Stimulated activated memory B cell treated with anti-CD40 and anti-IgM and Interleukin-4, amounts not matched to agents 10 μg/mL and 1 μg/mL and 100 μg/mL, for 72 hours (primary cell): ENCODE measurements around the gene MISP.
A peak's percentile ranks its signal among the peaks of the same experiment; 100 is the strongest.

ENCODE experiments used
- ATAC-seq: fragments of 150-1000 bp; cut with Tn5 transposase; 2 replicates; pipeline ENCODE4 v1.10.0; 2021
- H3K27ac Mint-ChIP-seq: one replicate; pipeline ENCODE4 v1.8.0; 2022; ENCODE audit warnings: mild to moderate bottlenecking, mixed read lengths
- H3K27me3 Mint-ChIP-seq: one replicate; pipeline ENCODE4 v1.8.0; 2022; ENCODE audit warnings: mixed read lengths
- H3K36me3 Mint-ChIP-seq: one replicate; pipeline ENCODE4 v1.8.0; 2022; ENCODE audit warnings: mixed read lengths
- H3K4me1 Mint-ChIP-seq: one replicate; pipeline ENCODE4 v1.8.0; 2022; ENCODE audit warnings: mixed read lengths
- H3K4me3 Mint-ChIP-seq: one replicate; pipeline ENCODE4 v1.8.0; 2022; ENCODE audit warnings: mild to moderate bottlenecking, moderate library complexity, mixed read lengths
- H3K9me3 Mint-ChIP-seq: one replicate; pipeline ENCODE4 v1.8.0; 2022; ENCODE audit warnings: mixed read lengths

The MISP gene

DNA sequence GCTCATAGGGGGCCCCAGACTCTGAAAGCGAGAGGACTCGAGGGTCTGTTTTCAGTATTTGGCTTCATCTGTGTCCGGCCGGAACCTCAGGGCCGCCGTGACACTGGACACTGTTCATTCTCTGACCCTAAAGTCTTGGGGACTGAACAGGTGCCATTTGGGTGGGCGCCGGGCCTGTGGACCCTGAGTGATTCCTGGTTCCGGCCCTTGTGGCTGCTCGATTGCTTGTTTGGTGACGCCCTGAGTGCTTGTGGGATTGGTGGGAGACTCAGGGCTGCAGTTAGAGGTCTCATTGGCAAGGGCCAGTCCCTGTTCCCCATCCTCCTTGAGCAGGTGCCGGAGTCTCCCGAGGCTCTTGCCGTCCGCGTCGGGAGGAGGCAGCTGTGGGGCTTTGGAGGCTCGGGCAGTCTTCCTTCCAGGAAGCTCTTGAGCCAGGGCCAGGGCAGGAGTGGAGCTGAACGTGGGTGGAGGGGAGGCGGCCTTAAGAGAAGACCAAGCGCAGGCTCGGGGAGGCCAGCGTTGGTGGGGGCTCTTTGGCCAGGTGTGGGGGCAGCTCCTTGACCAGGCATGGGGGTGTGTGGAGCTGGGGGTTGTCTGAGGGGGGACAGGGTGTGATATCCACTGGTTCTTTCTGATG lies 51.1 kb downstream of the MISP start:
- H3K9me3 Mint-ChIP-seq = no peaks in the 10 kb centered on the region
- H3K27ac Mint-ChIP-seq = peak overlapping the region; percentile 90
- peak overlapping the region; percentile 15 for H3K4me3 Mint-ChIP-seq
- H3K27me3 Mint-ChIP-seq = no peaks in the 10 kb centered on the region
- peaks cover 53% of the 10 kb centered on the region for H3K36me3 Mint-ChIP-seq
- ATAC-seq = no peak
- H3K4me1 Mint-ChIP-seq = peaks cover 48% of the 10 kb centered on the region

DNA sequence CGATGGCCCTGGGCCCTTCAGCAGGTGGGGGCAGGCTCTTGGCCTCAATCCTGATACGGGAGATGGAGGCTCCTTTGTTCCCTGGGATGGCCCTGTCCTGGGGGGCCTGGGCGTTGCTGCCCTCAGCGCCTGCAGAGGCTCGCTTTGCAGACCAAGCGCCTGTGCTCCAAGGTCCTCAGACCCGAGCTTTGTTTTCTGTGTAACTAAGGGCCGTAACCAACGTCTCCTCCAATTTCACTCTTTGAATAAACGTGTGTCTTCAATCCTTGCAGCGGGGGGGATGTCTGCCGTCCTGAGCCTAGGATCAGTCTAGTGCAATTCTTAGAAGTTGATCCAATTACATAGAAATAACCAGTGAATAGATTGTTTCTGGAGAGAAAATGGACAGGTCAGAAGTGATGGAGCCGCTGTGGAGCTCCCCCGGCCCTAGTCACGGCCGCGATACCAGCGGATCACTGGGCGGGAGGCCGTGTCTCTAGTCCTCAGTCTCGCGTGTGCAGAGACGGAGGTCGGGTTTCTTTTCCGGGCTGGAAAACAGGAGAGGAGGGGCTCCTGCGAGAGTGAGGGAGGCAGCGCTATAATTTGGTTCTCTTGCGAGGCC lies 51.7 kb downstream of the MISP start:
- Mint-ChIP-seq H3K4me1 (peaks cover 54% of the 10 kb centered on the region), H3K9me3 (no peaks in the 10 kb centered on the region), H3K36me3 (peaks cover 59% of the 10 kb centered on the region), H3K27me3 (no peaks in the 10 kb centered on the region), H3K4me3 (no peak overlapping the region), H3K27ac (no peak overlapping the region)
- no peak for ATAC-seq

DNA sequence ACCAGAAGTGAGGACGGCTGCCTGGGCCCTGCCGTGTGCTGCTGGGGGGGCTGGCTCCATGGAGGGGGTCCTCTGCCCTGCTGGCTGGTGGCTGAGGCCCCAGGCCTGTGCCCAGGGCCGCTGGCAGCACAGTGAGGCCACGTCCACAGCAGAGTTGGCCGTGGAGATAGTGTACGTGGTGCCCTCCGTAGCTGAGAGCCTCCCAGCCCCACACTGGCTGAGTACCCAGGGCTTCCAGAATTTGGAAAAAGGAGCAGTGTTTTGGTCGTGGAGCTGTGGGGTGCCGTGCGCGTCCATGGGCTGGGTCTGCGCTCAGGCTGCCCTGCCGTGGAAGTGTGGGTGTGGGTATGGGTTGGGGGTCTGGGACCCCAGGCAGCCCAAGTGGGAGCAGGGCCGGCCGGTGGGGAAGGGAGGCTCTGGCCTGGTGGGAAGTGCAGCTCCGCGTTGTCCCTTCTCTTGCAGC lies 52.2 kb downstream of the MISP start:
- Mint-ChIP-seq H3K27ac (no peak overlapping the region), H3K27me3 (no peaks in the 10 kb centered on the region), H3K36me3 (peaks cover 64% of the 10 kb centered on the region), H3K9me3 (no peaks in the 10 kb centered on the region), H3K4me3 (no peak overlapping the region), H3K4me1 (peaks cover 57% of the 10 kb centered on the region)
- ATAC-seq = no peak

DNA sequence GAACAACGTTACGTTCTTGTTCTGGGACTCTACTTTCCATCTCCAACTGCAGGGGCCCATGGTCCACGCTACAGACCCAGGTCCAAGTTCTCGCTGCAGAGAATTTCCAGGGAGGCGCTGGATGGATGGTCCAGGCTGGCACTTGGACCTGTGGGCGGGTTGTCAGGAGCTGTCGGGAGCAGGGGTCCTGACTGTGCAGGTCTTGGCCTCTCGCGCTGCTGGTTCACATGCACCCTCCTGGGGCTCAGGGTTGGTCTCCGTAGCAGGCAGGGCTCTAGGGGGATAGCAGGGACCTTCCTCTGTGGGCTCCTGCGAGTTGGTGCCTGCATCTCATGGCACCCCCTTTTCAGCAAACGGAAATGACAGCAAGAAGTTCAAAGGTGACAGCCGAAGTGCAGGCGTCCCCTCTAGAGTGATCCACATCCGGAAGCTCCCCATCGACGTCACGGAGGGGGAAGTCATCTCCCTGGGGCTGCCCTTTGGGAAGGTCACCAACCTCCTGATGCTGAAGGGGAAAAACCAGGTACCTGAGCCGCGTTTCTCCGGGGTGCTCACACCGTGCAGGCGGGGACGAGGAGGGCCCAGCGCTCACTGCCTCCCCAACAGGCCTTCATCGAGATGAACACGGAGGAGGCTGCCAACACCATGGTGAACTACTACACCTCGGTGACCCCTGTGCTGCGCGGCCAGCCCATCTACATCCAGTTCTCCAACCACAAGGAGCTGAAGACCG lies 52.9 kb downstream of the MISP start:
- Mint-ChIP-seq H3K27me3 (no peaks in the 10 kb centered on the region), H3K27ac (no peak overlapping the region), H3K36me3 (peaks cover 65% of the 10 kb centered on the region), H3K4me3 (no peak overlapping the region), H3K9me3 (no peaks in the 10 kb centered on the region), H3K4me1 (peaks cover 55% of the 10 kb centered on the region)
- ATAC-seq = no peak

DNA sequence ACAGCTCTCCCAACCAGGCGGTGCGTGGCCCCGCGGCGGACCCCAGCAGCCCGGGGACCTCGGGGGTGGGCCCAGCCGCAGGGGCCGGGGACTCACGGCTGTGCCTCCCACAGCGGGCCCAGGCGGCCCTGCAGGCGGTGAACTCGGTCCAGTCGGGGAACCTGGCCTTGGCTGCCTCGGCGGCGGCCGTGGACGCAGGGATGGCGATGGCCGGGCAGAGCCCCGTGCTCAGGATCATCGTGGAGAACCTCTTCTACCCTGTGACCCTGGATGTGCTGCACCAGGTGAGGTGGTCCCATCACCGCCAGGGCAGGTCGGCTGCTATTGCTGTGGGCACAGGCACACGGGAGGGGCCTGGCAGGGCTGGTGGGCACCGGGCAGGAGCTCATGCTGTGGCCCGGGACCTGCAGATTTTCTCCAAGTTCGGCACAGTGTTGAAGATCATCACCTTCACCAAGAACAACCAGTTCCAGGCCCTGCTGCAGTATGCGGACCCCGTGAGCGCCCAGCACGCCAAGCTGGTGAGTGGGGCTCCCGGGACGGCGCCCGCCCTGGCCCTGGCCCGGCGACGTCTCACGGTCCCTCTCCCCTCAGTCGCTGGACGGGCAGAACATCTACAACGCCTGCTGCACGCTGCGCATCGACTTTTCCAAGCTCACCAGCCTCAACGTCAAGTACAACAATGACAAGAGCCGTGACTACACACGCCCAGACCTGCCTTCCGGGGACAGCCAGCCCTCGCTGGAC lies 53.7 kb downstream of the MISP start:
- no peak overlapping the region for H3K27ac Mint-ChIP-seq
- no peak for ATAC-seq
- peaks cover 59% of the 10 kb centered on the region for H3K36me3 Mint-ChIP-seq
- H3K27me3 Mint-ChIP-seq = no peaks in the 10 kb centered on the region
- peaks cover 48% of the 10 kb centered on the region for H3K4me1 Mint-ChIP-seq
- no peaks in the 10 kb centered on the region for H3K9me3 Mint-ChIP-seq
- H3K4me3 Mint-ChIP-seq = no peak overlapping the region

DNA sequence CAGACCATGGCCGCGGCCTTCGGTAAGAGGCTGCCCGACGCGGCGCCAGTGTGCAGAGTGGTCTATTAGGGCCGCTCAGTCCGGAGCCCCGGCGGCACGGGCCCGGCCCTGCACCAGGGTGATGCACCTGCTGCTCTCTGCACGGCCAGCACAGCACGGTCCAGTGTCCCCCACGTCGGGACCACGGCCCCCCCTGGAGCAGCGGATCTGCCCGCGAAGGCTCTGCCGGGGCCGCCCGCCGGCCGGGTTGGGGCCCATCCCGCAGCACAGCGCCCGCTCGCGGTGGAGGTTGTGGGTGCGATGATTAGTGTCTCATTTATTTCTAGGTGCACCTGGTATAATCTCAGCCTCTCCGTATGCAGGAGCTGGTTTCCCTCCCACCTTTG lies 54.2 kb downstream of the MISP start:
- Mint-ChIP-seq H3K27ac (no peak overlapping the region), H3K27me3 (no peaks in the 10 kb centered on the region), H3K36me3 (peaks cover 59% of the 10 kb centered on the region), H3K4me1 (peaks cover 42% of the 10 kb centered on the region), H3K4me3 (no peak overlapping the region), H3K9me3 (no peaks in the 10 kb centered on the region)
- peak; percentile 22 for ATAC-seq

DNA sequence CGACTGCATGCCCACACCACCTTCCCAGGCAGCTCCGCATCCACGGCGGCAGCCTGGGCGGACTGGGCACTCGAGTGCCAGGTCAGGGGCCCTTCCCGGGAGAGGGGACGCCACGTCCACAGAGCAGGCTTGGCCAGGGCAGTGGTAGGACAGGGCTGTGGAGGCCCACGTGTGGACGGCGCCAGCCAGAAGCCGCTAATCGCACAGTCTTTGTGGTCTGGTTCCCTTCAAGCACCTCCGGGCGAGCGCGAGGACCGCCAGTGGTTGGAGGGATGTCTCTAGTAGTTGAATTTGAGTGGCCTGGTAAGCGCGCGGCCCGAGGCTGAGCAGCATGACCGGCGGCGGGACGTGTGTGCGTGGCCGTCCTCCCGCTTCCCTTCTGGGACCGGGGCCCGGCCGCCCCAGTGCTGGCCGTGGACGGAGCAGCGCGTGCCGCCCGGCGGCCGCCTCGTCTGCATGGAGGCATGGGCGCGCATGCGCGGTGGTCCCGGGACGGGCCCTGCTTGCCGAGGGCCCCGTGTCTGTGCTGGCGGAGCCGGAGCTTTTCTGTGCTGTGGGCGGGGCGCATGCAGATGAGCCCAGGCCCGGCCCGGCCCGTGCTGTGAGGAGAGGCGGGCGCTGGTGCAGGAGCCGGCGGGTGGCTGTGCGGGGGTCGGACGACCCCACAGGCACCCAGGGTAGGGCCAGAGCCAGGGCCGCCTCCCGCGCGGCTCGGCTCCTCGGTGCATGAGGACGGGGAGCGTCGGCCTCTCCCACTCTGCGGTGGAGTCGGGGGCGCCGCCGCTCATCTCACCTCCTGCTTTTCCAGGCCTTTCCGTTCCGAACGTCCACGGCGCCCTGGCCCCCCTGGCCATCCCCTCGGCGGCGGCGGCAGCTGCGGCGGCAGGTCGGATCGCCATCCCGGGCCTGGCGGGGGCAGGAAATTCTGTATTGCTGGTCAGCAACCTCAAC lies 55.0 kb downstream of the MISP start:
- no peak overlapping the region for H3K27ac Mint-ChIP-seq

DNA sequence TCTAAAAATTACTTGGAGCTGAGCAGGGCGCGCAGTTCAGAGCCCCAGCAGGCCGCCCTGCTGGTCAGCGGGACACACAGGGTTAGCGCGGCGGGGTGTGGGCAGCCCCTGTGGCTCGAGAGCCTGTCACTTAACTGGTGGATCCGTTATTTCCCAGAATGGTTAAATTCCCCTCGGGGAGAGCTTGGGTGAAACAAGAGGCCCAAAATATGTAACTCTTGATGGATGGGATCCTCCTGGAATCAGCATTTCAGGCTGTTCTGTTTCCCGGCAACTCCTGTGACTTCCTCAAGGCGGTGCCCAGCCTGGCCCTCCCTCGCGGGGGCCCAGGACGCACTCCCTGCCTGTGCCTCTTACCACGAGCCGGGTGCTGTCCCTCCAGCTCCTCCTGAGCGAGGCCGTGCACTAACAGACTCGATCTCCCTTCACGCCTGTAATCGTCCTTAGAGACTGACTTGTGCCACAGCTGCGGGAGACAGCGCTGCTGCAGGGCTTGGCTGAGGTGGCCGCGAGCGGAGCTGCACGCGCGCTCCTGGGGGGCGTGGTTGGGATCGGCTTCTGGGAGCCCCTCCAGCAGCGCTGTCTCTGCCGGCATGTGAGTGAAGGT lies 56.0 kb downstream of the MISP start:
- ATAC-seq = no peak
- Mint-ChIP-seq H3K4me3 (no peak overlapping the region), H3K36me3 (peaks cover 68% of the 10 kb centered on the region), H3K4me1 (peaks cover 25% of the 10 kb centered on the region), H3K9me3 (no peaks in the 10 kb centered on the region), H3K27me3 (no peaks in the 10 kb centered on the region), H3K27ac (no peak overlapping the region)

More for the DNA sequence above, 55.0 kb downstream of the MISP start:
- Mint-ChIP-seq H3K4me3 (no peak overlapping the region), H3K36me3 (peaks cover 61% of the 10 kb centered on the region), H3K9me3 (no peaks in the 10 kb centered on the region), H3K27me3 (no peaks in the 10 kb centered on the region), H3K4me1 (peaks cover 35% of the 10 kb centered on the region)
- ATAC-seq = peak; percentile 41

DNA sequence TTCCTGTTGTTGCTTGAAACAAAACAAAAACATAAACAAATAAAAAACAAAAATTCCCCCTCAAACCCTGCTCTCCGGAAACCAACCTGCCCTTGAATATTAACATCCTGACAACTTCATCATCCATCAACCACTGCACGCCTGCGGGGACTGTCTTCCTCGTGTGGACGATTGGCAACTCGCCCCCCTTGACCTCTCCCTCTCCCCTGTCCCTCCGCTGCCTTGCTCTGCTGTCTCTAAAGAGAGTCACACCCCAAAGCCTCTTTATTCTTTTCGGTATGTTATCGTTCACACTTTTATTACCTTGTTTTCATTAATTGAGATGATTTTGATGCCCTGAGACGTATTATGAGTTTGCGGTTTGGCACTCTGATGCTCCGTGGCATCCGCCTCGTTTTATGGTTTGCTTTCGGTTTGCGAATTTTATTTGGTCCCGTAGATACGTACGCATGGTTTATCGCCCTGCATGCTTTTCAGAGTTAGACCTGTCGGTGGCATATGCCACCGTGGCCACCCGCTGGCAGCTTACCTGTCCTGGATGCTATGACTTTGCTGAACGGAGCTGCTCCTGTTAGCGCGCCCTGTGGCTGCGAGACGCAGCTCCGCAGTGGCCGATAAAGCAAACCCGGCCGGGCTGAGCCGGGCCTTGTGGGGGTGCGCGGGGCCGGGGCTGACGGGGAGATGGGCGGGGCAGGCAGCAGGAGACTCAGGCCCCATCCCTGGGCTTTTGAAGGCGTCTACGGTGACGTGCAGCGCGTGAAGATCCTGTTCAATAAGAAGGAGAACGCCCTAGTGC lies 56.9 kb downstream of the MISP start:
- no peaks in the 10 kb centered on the region for H3K9me3 Mint-ChIP-seq
- no peak overlapping the region for H3K4me3 Mint-ChIP-seq
- peaks cover 16% of the 10 kb centered on the region for H3K4me1 Mint-ChIP-seq
- peaks cover 62% of the 10 kb centered on the region for H3K36me3 Mint-ChIP-seq
- no peak for ATAC-seq
- H3K27me3 Mint-ChIP-seq = no peaks in the 10 kb centered on the region
- no peak overlapping the region for H3K27ac Mint-ChIP-seq

DNA sequence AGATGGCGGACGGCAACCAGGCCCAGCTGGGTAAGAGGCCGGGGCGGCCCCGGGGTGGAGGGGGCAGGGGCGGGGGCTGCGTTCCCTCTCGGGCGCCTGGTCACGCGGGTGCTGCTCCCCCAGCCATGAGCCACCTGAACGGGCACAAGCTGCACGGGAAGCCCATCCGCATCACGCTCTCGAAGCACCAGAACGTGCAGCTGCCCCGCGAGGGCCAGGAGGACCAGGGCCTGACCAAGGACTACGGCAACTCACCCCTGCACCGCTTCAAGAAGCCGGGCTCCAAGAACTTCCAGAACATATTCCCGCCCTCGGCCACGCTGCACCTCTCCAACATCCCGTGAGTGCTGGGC lies 57.5 kb downstream of the MISP start:
- ATAC-seq = no peak
- H3K36me3 Mint-ChIP-seq = peaks cover 60% of the 10 kb centered on the region
- H3K27me3 Mint-ChIP-seq = no peaks in the 10 kb centered on the region

DNA sequence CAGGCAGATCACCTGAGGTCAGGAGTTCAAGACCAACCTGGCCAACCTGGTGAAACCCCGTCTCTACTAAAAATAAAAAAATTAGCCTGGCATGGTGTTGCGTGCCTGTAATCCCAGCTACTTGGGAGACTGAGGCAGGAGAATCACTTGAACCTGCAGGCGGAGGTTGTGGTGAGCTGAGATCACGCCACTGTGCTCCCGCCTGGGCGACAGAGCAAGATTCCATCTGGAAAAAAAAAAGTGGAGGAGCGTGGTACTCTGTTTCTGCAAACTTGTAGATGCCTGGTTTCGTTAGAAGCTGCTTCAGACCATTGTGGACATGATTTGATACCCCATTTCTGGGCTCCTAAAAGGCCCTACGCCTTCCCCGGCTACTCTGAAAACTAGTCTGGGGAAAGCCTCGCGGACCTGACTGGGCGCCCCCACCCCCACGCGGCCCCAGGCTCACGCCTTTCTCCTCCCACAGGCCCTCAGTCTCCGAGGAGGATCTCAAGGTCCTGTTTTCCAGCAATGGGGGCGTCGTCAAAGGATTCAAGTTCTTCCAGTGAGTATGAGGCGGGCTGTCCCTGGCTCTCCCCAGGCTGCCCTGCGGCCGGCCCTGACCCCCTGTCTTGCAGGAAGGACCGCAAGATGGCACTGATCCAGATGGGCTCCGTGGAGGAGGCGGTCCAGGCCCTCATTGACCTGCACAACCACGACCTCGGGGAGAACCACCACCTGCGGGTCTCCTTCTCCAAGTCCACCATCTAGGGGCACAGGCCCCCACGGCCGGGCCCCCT lies 59.4 kb downstream of the MISP start:
- no peak overlapping the region for H3K4me3 Mint-ChIP-seq
- peaks cover 59% of the 10 kb centered on the region for H3K36me3 Mint-ChIP-seq
- H3K27me3 Mint-ChIP-seq = no peaks in the 10 kb centered on the region
- H3K27ac Mint-ChIP-seq = no peak overlapping the region
- no peak for ATAC-seq
- no peaks in the 10 kb centered on the region for H3K9me3 Mint-ChIP-seq
- H3K4me1 Mint-ChIP-seq = peaks cover 9% of the 10 kb centered on the region

More for the DNA sequence above, 57.5 kb downstream of the MISP start:
- H3K9me3 Mint-ChIP-seq = no peaks in the 10 kb centered on the region
- H3K4me3 Mint-ChIP-seq = no peak overlapping the region
- H3K4me1 Mint-ChIP-seq = peaks cover 10% of the 10 kb centered on the region
- H3K27ac Mint-ChIP-seq = no peak overlapping the region

DNA sequence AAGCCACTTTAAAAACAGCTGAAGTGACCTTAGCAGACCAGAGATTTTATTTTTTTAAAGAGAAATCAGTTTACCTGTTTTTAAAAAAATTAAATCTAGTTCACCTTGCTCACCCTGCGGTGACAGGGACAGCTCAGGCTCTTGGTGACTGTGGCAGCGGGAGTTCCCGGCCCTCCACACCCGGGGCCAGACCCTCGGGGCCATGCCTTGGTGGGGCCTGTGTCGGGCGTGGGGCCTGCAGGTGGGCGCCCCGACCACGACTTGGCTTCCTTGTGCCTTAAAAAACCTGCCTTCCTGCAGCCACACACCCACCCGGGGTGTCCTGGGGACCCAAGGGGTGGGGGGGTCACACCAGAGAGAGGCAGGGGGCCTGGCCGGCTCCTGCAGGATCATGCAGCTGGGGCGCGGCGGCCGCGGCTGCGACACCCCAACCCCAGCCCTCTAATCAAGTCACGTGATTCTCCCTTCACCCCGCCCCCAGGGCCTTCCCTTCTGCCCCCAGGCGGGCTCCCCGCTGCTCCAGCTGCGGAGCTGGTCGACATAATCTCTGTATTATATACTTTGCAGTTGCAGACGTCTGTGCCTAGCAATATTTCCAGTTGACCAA lies 60.1 kb downstream of the MISP start:
- Mint-ChIP-seq H3K4me1 (peaks cover 9% of the 10 kb centered on the region), H3K4me3 (no peak overlapping the region), H3K9me3 (peaks cover 3% of the 10 kb centered on the region), H3K36me3 (peaks cover 65% of the 10 kb centered on the region), H3K27me3 (no peaks in the 10 kb centered on the region), H3K27ac (no peak overlapping the region)
- ATAC-seq = no peak
